SK-N-SH treated with all-trans-retinoic acid at 6 μM for 48 hours (cell line): Measurements from ENCODE around the gene CRMP1.

ENCODE experiments used
- ATAC-seq: fragments of 200-7000 bp; cut with Tn5 transposase; 3 replicates; pipeline ENCODE4 v1.9.1; 2020; ENCODE audit warnings: mild to moderate bottlenecking, moderate library complexity
- CSRNP3 ChIP-seq: fragments of 250-450 bp; sonication (Bioruptor Pico); IDR thresholded peaks from 2 replicates; pipeline ENCODE4 v1.5.1; 2021; ENCODE audit warnings: mild to moderate bottlenecking, moderate library complexity
- GLIS3 ChIP-seq: fragments of 250-450 bp; sonication (Bioruptor Pico); IDR thresholded peaks from 2 replicates; pipeline ENCODE4 v1.5.0; 2020; ENCODE audit warnings: mild to moderate bottlenecking, moderate library complexity
- OSR1 ChIP-seq: fragments of 250-450 bp; sonication (Bioruptor Pico); IDR thresholded peaks from 2 replicates; pipeline ENCODE4 v1.8.0; 2022; ENCODE audit warnings: moderate library complexity, mild to moderate bottlenecking, inconsistent platforms
- PATZ1 ChIP-seq: fragments of 250-450 bp; sonication (Bioruptor Pico); IDR thresholded peaks from 2 replicates; pipeline ENCODE4 v1.8.0; 2020; ENCODE audit warnings: mild to moderate bottlenecking, moderate library complexity, borderline replicate concordance
- POU6F1 ChIP-seq: fragments of 250-450 bp; sonication (Bioruptor Pico); IDR thresholded peaks from 2 replicates; pipeline ENCODE4 v1.8.0; 2021; ENCODE audit warnings: low read depth, mild to moderate bottlenecking, moderate library complexity, borderline replicate concordance
- PPARA ChIP-seq: fragments of 250-450 bp; sonication (Bioruptor Pico); IDR thresholded peaks from 2 replicates; pipeline ENCODE4 v1.5.0; 2020; ENCODE audit warnings: mild to moderate bottlenecking, borderline replicate concordance
- RARB ChIP-seq: fragments of 250-450 bp; sonication (Bioruptor Pico); IDR thresholded peaks from 2 replicates; pipeline ENCODE4 v1.8.0; 2021; ENCODE audit warnings: mild to moderate bottlenecking, moderate library complexity
- SNAI2 ChIP-seq: fragments of 250-450 bp; sonication (Bioruptor Pico); IDR thresholded peaks from 2 replicates; pipeline ENCODE4 v1.5.0; 2020; ENCODE audit warnings: mild to moderate bottlenecking, moderate library complexity
- TCF4 ChIP-seq: fragments of 250-450 bp; sonication (Bioruptor Pico); IDR thresholded peaks from 2 replicates; pipeline ENCODE4 v1.8.0; 2021; ENCODE audit warnings: mild to moderate bottlenecking, moderate library complexity, borderline replicate concordance
- TSHZ2 ChIP-seq: fragments of 250-450 bp; sonication (Bioruptor Pico); IDR thresholded peaks from 2 replicates; pipeline ENCODE4 v1.5.0; 2020; ENCODE audit warnings: mild to moderate bottlenecking, moderate library complexity
- ZC3H10 ChIP-seq: fragments of 250-450 bp; sonication (Bioruptor Pico); IDR thresholded peaks from 2 replicates; pipeline ENCODE4 v1.5.1; 2021; ENCODE audit warnings: mild to moderate bottlenecking, moderate library complexity
- ZFP3 ChIP-seq: fragments of 250-450 bp; sonication (Bioruptor Pico); IDR thresholded peaks from 2 replicates; pipeline ENCODE4 v1.5.0; 2020; ENCODE audit warnings: mild to moderate bottlenecking, moderate library complexity
- ZNF565 ChIP-seq: fragments of 450-650 bp; formaldehyde crosslinking; conservative IDR thresholded peaks from 2 replicates; pipeline ENCODE4 v1.5.0; 2020; ENCODE audit warnings: low read depth, mild to moderate bottlenecking, moderate library complexity
- ZNF70 ChIP-seq: fragments of 450-650 bp; formaldehyde crosslinking; IDR thresholded peaks from 2 replicates; pipeline ENCODE4 v1.5.0; 2020; ENCODE audit warnings: mild to moderate bottlenecking, moderate library complexity
- ZNF8 ChIP-seq: fragments of 450-650 bp; formaldehyde crosslinking; IDR thresholded peaks from 2 replicates; pipeline ENCODE4 v1.5.0; 2020; ENCODE audit warnings: mild to moderate bottlenecking, moderate library complexity

The CRMP1 gene

GRCh38 chr4:5913454-5913853 lies 20.6 kb upstream of the CRMP1 start (continued):
- no peak for TF ChIP-seq TSHZ2 (CRISPR knock-in tag)
- no peak for TF ChIP-seq PATZ1 (CRISPR knock-in tag)
- TF ChIP-seq GLIS3 (CRISPR knock-in tag), result no peak
- no peak for TF ChIP-seq ZNF8

- TF ChIP-seq PPARA (CRISPR knock-in tag), result no peak
- no peak for TF ChIP-seq GLIS3 (CRISPR knock-in tag)
- TF ChIP-seq ZC3H10 (CRISPR knock-in tag), result no peak
- no peak for TF ChIP-seq PATZ1 (CRISPR knock-in tag)
- no peak for TF ChIP-seq RARB (CRISPR knock-in tag)
- TF ChIP-seq OSR1 (CRISPR knock-in tag), result no peak
- no peak for TF ChIP-seq TCF4 (CRISPR knock-in tag)
- TF ChIP-seq CSRNP3 (CRISPR knock-in tag), result no peak
- no peak for TF ChIP-seq POU6F1 (CRISPR knock-in tag)
- no peak for ATAC-seq
These were observed 19.7 kb upstream of the CRMP1 start for GRCh38 chr4:5912614-5913019.

- no peak for ATAC-seq
- TF ChIP-seq ZNF70 (CRISPR knock-in tag) (no peak), TSHZ2 (CRISPR knock-in tag) (no peak), TCF4 (CRISPR knock-in tag) (no peak), PATZ1 (CRISPR knock-in tag) (no peak), ZNF565 (no peak), OSR1 (CRISPR knock-in tag) (no peak), RARB (CRISPR knock-in tag) (no peak), ZNF8 (no peak), SNAI2 (CRISPR knock-in tag) (no peak), ZFP3 (CRISPR knock-in tag) (no peak)
These were observed 16.1 kb upstream of the CRMP1 start for GRCh38 chr4:5908876-5909427.
